Measurements from ENCODE around the gene PDCD10. TPM values are rescaled to one million over a fixed set of nuclear protein-coding genes. Genes with fewer than 3 reads are reported as not detected.

PDCD10 gene
- total RNA-seq, 3 donors from 2014 or later: 59.0 to 90.0 (median 79.7) TPM

- Histone ChIP-seq H3K4me1 (ENCODE audit: low read depth) (peaks cover 1% of the 10 kb centered on the region), H3K36me3 (ENCODE audit: low read depth) (no peaks in the 10 kb centered on the region), H3K9me3 (no peaks in the 10 kb centered on the region), H3K4me3 (no peak overlapping the region)
- ATAC-seq (no peak), DNase-seq (no peak)
- intact Hi-C loops (cut with DNase I, micrococcal nuclease): no loop called here
- TF ChIP-seq CTCF (IDR thresholded peaks at IDR 0.05): no peak
Measured at GRCh38 chr3:167728176-167728575, 6.5 kb downstream of the PDCD10 start.

GRCh38 chr3:167723872-167724271 lies 10.8 kb downstream of the PDCD10 start:
- Histone ChIP-seq H3K4me1 (ENCODE audit: low read depth) (no peaks in the 10 kb centered on the region), H3K4me3 (no peak overlapping the region), H3K9me3 (no peaks in the 10 kb centered on the region), H3K36me3 (ENCODE audit: low read depth) (no peaks in the 10 kb centered on the region)
- no peak for TF ChIP-seq CTCF (IDR thresholded peaks at IDR 0.05)
- intact Hi-C loops (cut with DNase I, micrococcal nuclease): no loop called here
- ATAC-seq (no peak), DNase-seq (no peak)

GRCh38 chr3:167723025-167723512 lies 11.6 kb downstream of the PDCD10 start:
- TF ChIP-seq CTCF (IDR thresholded peaks at IDR 0.05): no peak
- Histone ChIP-seq H3K9me3 (no peaks in the 10 kb centered on the region), H3K4me1 (ENCODE audit: low read depth) (no peaks in the 10 kb centered on the region), H3K36me3 (ENCODE audit: low read depth) (no peaks in the 10 kb centered on the region), H3K4me3 (no peak overlapping the region)
- intact Hi-C loops (cut with DNase I, micrococcal nuclease): no loop called here
- DNase-seq: no peak
- no peak for ATAC-seq

- ATAC-seq (no peak), DNase-seq (no peak)
- intact Hi-C loops (cut with DNase I, micrococcal nuclease): no loop called here
- H3K4me3 ChIP-seq: no peak overlapping the region
- no peak for TF ChIP-seq CTCF (IDR thresholded peaks at IDR 0.05)
- H3K9me3 ChIP-seq: no peaks in the 10 kb centered on the region
- peaks cover 9% of the 10 kb centered on the region for H3K4me1 ChIP-seq (ENCODE audit: low read depth)
- H3K36me3 ChIP-seq (ENCODE audit: low read depth): no peaks in the 10 kb centered on the region
Measured at GRCh38 chr3:167718582-167718981, 16.1 kb downstream of the PDCD10 start.

GRCh38 chr3:167716920-167717319 lies 17.8 kb downstream of the PDCD10 start:
- ATAC-seq (peak; percentile 99), DNase-seq (peak in 1 of 3 donors; percentile 73)
- peaks cover 11% of the 10 kb centered on the region for H3K4me1 ChIP-seq (ENCODE audit: low read depth)
- H3K9me3 ChIP-seq: no peaks in the 10 kb centered on the region
- TF ChIP-seq CTCF (IDR thresholded peaks at IDR 0.05): no peak
- intact Hi-C loops (cut with DNase I, micrococcal nuclease): no loop called here
- no peaks in the 10 kb centered on the region for H3K36me3 ChIP-seq (ENCODE audit: low read depth)
- no peak overlapping the region for H3K4me3 ChIP-seq

- no peak for TF ChIP-seq CTCF (IDR thresholded peaks at IDR 0.05)
- intact Hi-C loops (cut with DNase I, micrococcal nuclease): no loop called here
- no peak for DNase-seq
Measured at GRCh38 chr3:167714871-167715270, 19.8 kb downstream of the PDCD10 start.

More at GRCh38 chr3:167714871-167715270, 19.8 kb downstream of the PDCD10 start:
- ATAC-seq: no peak
- Histone ChIP-seq H3K9me3 (no peaks in the 10 kb centered on the region), H3K36me3 (ENCODE audit: low read depth) (no peaks in the 10 kb centered on the region), H3K4me3 (no peak overlapping the region), H3K4me1 (ENCODE audit: low read depth) (peaks cover 11% of the 10 kb centered on the region)

Measured in mucosa of descending colon (tissue), 3 donors.